HG03135 (cell line): Measurements from ENCODE around the gene CEP128.

ENCODE experiments used
- ATAC-seq: cut with Tn5 transposase; IDR thresholded peaks from one replicate; pipeline ENCODE4 v1.9.1; 2021; ENCODE audit warnings: mild to moderate bottlenecking, moderate library complexity; ENCODE audit not compliant: unreplicated experiment

The CEP128 gene

GRCh38 chr14:80941241-80942185 lies at the start of gene CEP128:
TSS of gene CEP128 (minus strand) at chr14:80941738.
- ATAC-seq, result peak; percentile 96

GRCh38 chr14:80988735-80989429 lies 47.3 kb upstream of the CEP128 start:
- no peak for ATAC-seq

- no peak for ATAC-seq
Measured at GRCh38 chr14:80988192-80988591, 46.7 kb upstream of the CEP128 start.

- peak; percentile 56 for ATAC-seq
Measured at GRCh38 chr14:80987235-80988032, 45.9 kb upstream of the CEP128 start.

GRCh38 chr14:80982711-80983110 lies 41.2 kb upstream of the CEP128 start:
- ATAC-seq, result no peak

GRCh38 chr14:80981673-80982072 lies 40.1 kb upstream of the CEP128 start:
- ATAC-seq, result no peak

GRCh38 chr14:80981156-80981555 lies 39.6 kb upstream of the CEP128 start:
- ATAC-seq, result no peak

- no peak for ATAC-seq
Measured at GRCh38 chr14:80979951-80980350, 38.4 kb upstream of the CEP128 start.

GRCh38 chr14:80978403-80978802 lies 36.9 kb upstream of the CEP128 start:
- peak; percentile 61 for ATAC-seq

GRCh38 chr14:80977221-80977620 lies 35.7 kb upstream of the CEP128 start:
- no peak for ATAC-seq

- ATAC-seq, result no peak
Measured at GRCh38 chr14:80974679-80975078, 33.1 kb upstream of the CEP128 start.

- ATAC-seq, result no peak
Measured at GRCh38 chr14:80973931-80974641, 32.5 kb upstream of the CEP128 start.

GRCh38 chr14:80965037-80965436 lies 23.5 kb upstream of the CEP128 start:
- ATAC-seq, result no peak

GRCh38 chr14:80959496-80959895 lies 18.0 kb upstream of the CEP128 start:
- ATAC-seq, result peak; percentile 98

GRCh38 chr14:80958939-80959338 lies 17.4 kb upstream of the CEP128 start:
- no peak for ATAC-seq

- ATAC-seq, result no peak
Measured at GRCh38 chr14:80958226-80958625, 16.7 kb upstream of the CEP128 start.

- ATAC-seq, result no peak
Measured at GRCh38 chr14:80957613-80958012, 16.1 kb upstream of the CEP128 start.

GRCh38 chr14:80956922-80957321 lies 15.4 kb upstream of the CEP128 start:
- no peak for ATAC-seq

GRCh38 chr14:80956102-80956501 lies 14.6 kb upstream of the CEP128 start:
- ATAC-seq, result no peak

GRCh38 chr14:80955416-80955941 lies 13.9 kb upstream of the CEP128 start, which contains the start of gene TSHR:
TSS of gene TSHR (plus strand) at chr14:80955621. CDS start at chr14:80955681, 60 bp downstream.
- ATAC-seq, result no peak
